ENCODE data around the gene ZNF470.

The ZNF470 gene

DNA sequence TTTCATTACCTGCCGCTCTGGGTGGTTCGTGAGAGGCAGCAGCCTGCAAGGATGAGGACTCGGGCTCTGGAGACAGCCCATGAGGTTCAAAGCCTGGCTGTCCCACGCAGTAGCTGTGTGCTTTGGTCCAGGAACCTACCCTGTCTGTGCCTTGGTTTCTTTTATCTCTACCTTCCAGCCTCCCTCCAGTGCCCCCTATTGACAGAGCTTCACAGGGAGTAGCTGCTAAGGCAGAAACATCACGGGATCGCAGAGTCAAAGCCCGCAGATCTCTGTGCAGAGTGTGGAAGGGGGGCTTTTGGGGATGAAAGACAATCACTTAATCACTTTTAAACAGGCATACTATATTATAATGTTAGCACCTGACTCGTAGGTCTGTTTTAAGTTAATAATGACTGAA lies 44.0 kb downstream of the ZNF470 start:
- no peak for DNase-seq

- no peak for DNase-seq
Measured at GRCh38 chr19:56612737-56613136, 45.5 kb downstream of the ZNF470 start.

DNA sequence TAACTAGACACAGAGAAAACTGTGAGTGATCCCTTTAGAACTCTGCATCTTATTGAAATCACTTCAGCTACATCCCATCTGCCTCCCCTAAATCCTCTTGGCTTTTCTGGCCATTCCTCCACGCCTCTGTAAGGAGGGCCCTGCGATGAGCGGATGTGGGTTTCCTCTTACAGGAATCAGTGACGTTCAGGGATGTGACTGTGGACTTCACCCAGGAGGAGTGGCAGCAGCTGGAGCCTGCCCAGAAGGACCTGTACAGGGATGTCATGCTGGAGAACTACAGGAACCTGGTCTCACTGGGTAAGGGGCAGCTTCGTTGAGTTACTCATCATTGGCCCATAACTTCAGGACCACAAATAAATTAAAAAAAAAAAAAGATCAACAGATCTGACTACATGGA lies 46.4 kb downstream of the ZNF470 start:
- DNase-seq: no peak

GRCh38 chr19:56617531-56617930 lies 50.3 kb downstream of the ZNF470 start:
- no peak for DNase-seq

DNA sequence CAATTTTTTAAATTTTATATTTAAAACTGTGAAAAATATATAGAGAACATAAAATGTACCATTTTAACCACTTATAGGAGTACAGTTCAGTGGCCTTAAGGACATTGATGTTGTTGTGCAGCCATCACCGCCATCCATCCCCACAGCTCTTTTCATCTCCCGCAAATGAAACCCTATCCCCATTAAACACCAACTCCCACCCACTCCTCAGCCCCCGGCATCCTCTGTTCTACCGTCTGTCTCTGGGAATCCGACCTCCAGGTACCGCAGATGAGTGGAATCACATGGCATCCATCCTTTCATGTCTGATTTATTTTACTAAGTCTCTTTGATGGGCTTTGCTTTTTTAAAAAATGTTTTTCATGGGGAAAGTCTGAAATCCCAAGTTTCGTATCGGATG lies 51.9 kb downstream of the ZNF470 start:
- no peak for DNase-seq

DNA sequence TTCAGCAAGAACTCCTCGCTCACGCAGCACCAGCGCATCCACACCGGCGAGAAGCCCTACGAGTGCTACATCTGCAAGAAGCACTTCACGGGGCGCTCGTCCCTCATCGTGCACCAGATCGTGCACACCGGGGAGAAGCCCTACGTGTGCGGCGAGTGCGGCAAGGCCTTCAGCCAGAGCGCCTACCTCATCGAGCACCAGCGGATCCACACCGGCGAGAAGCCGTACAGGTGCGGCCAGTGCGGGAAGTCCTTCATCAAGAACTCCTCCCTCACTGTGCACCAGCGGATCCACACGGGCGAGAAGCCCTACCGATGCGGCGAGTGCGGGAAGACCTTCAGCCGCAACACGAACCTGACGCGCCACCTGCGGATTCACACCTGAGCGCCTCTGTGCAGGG lies 55.1 kb downstream of the ZNF470 start:
- DNase-seq: no peak

- no peak for DNase-seq
Measured at GRCh38 chr19:56623006-56623405, 55.7 kb downstream of the ZNF470 start.

- no peak for DNase-seq
Measured at GRCh38 chr19:56625708-56626107, 58.4 kb downstream of the ZNF470 start.

DNA sequence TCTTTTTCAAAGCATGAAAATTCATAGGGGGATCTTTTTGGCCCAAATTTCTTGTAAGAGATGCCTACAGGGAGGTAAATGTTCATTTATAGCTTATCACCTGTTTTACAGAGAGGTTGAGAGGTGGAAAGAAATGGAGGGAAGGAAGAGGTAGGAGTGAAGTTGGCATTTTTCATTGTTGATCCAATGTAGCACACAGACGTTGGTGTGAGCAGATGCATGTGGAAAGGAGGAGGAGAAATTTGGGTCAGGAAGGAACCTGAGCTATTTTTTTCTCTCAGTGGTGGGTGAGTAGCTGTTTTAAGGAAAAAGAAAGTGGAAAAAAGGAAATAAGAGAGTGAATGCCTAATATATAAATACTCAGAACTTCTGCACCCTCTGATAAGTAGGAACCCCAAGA lies 65.8 kb downstream of the ZNF470 start:
- no peak for DNase-seq

- DNase-seq: no peak
Measured at GRCh38 chr19:56637976-56638555, 70.8 kb downstream of the ZNF470 start.

All from activated gamma-delta T cell (primary cell).